Measurements from ENCODE around the gene GNPTG.

GNPTG gene

DNA sequence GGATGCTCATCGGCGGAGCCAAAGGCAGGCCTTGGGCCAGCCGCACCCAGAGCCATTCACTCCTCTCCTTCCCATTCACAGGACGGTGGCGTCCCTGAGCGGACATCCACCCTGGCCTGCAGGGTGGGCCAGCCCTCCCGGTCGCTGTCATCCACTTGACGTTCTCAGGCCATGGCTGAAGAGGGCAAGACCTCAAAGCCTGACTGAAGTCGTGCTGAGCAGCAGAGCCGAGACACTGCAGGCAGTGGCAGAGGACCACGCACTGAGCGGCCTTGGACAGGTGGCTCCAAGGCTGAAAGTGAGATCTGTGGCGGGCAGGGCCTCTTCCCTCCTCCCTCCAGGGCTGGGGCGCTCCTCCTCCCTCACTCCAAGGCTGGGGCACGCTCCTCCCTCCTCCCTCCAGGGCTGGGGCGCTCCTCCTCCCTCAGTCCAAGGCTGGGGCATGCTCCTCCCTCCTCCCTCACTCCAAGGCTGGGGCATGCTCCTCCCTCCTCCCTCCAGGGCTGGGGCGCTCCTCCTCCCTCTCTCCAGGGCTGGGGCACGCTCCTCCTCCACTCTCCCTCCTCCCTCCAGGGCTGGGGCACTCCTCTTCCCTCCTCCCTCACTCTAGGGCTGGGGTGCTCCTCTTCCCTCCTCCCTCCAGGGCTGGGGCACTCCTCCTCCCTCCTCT lies 24.1 kb downstream of the GNPTG start:
- DNase-seq, result no peak

DNA sequence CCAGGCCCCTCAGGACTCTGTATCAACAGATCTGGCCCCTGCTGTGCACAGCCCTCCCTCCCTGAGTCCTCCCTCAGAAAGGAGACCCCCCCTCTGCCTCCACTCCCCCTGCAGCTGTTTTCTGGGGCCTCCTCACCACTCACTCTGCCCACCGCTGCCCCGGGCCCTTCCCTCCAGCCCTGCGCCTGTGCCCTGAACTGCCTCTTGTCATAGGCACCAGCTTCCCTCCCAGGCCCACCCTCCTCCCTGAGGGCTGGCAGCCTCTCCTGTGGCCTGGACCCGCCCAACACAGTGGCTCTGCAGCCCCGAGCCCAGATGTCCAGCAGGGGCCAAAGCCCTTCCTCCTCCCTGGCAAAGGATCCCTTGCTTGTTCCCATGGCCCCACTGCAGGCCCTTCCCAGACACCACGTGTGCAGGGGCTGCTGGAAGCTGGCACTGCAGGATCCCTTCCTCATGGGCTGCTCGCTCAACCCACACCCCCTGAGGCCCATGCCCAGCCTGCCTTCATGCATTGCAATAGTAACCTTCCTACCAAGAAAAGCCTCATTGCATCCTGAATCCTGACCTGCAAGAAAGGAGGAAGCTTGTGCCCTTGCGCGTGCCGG lies 25.8 kb downstream of the GNPTG start:
- DNase-seq, result no peak

DNA sequence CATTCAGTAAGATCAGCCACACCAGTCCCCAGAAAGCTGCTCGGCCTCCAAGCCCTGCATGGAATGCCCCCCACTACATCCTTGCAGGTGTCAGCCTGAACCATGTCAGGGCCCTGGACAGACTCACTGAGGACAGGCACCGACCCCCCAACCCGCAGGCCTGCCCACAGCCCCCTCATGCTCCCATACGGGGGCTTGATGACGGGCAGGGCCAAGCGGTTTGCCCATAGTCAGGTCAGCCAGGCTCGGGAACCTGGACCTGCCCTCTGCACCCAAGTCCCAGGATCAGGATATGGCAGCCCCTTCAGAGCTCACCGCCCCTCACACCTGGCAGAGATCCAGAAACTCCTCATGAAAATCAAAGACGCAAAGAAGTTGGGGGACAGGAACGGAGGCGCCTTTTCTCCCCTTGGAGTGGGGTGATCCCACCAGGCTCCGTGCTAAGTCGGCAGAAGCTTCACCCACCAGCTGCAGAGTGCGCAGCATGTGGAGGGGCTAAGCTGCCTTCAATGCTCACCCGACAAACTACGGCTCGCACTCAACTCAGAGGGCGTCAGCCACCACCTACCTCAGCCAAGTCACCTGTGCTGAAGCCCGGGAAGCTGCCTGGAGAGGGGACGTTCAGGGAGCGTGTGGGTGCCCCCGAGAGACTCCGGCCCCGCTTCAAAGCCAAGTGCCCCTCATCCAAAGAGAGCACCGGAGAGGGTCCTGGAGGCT lies 26.5 kb downstream of the GNPTG start:
- no peak for DNase-seq

DNA sequence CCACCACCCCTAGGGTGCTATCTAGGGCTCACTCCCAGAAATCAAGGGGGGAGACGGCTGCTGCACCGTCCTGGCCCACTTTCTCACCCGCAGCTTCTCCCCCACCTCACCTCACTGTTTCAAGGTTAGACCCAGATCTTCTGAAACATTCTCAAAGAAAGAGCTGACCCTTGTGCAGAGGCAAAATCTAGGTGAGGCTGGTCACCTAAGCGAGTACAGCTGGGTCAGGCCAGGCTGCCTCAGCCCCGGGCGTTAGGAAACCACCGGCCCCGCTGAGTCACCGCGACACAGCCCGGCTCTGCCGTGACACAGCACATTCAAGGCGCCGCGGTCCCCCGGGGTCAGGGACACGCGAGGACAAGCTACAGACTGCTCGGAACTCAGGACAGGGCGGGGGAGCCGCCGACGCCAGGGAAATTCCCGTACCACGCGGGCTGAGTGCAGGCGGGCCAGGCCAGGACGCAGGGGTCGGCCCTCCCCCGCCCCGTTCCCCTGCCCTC lies 27.1 kb downstream of the GNPTG start:
- DNase-seq, result no peak

DNA sequence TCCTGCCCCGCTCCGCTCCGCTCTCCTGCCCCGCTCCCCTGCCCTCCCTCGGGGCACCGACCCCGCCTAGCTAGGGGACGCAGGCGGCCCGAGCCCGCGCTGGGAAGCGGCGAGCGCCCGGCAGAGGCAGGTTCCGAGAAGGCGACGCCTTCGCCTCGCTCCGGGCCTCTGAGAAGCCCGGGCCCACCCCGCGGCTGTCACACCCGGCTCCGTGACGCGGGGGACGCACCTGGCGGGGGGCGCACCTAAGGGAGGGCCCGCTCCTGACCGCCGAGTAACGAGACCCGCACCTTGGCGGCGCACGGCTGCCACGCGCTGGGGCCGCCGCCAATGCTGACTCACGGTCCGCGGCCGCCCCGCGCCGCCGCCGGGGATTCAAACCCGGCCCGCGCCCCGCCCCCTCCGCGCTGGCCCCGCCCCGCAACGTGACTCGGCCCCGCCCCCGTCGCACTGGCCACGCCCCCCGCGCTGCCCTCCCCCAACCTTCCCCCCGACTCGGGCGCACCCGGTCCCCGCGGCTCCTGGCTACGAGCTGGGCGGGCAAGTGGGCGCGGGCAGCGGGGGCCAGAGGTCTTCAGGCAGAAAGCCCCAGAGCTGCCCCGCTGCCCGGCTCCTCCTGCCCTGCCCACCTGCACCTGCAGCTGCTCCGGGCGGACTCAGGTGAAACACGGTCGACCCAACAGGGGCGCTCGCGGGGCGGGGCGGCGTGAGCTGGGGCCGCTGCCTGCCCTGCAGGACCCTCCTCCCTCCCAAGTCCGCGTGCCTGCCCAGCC lies 27.8 kb downstream of the GNPTG start:
- peak; percentile 11 for DNase-seq

DNA sequence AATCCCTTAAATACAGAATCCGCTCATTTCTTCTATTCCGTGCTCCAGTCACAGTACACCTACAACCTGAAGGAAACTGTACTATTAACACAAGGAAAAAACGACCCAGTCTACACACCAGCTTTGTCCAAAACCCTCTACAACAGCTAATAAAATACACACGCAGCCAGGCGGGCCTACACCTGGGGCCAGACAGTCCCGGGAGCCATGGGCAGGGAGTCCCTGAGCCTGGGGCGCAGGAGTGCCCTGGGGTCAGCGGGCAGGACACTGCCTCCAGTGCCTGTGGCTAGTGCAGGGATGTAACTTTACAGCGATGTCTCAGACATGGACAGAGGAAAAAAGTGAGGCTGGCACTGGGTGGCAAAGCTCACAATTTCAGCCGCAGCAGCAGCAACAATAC lies 28.5 kb downstream of the GNPTG start:
- no peak for DNase-seq

DNA sequence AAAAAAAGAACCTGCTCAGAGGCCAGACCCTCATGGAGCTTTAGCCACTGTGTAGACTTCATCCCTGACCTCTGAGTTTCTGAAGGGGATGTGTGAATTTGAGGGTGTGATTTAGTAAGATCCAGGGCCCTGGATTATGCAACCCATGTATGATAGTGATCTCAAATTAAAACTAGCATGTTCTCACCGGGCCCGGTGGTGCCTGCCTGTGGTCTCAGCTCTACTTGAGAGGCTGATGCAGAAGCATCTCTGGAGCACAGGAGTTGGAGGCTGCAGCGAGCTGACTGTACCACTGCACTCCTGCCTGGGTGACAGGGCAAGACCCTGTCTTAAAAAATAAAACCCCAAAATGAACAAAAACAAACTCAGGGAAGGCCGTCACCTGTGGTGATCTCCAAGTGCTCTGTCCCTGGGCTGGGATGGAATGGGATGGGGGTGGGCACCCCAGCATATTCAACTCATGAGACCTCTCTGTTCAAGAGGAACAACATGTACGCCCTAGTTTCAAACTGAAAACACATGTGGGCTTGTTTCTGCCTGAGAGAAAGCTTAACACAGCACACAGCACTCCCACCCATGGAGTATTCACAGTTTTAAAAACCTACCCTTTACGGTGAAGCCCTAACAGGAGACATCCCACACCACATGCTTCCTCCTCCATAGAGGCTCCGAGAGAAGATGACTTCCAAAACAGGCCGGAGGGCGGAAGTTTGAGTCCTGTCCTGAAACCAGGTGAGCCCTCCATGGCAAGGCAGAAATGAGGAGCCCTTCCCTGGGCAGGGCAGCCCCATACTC lies 30.1 kb downstream of the GNPTG start:
- no peak for DNase-seq

DNA sequence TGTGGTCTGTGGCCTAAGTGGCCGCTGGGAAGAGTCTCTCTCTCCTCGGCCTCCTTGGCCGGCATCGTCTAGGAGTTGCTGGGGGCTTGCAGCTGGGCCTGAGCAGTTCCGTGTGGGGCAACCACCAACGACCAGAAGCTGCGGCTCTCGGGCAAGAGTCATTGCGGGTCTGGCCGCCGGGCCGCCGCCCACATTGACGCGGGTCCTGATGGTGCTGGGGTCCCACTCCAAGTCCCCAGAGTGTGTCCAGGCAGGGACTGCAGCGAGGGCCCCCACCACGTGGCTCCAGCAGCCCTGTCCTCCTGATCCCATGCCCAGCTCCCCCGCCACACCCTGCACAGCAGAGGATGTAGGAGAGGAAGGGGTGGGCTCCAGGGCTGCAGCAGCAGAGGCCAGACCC lies 31.8 kb downstream of the GNPTG start:
- DNase-seq, result no peak

DNA sequence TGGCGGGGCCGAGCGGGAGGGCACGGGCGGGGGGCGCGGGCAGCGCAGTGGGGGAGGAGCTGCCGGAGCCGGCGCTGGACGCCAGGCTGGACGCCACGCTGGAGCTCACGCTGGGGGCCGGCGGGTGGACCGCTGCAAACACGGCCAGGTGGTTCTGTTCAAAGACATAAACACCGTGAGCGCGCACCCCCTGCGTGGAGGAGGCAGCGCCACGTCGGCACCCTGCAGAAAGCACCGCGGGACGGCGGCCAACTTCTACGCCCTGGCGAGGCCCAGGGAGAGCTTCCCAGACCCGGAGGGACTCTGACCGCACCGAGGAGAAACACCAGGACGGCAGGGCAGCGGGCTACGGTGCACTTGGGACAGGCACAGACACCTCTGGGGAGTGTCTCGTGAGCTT lies 33.5 kb downstream of the GNPTG start:
- DNase-seq, result no peak

DNA sequence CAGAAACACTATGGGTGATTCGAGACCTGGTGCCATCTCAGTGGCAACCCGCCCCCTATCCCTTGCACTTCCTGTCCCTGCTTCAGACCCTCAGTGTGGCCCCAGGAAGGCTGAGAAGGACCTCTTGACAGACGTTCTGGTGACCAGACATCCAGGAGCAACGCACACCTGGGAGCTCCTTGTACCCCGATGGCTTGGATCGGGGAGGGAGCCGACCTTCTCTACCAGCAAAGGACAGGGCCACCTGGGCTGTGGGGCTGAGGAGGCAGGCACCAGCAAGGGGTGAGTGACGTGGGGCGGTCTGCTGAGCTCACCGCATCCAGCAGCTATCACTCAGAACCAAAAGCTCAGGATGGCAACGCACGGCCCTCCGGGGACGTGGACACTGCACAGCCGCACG lies 35.6 kb downstream of the GNPTG start:
- no peak for DNase-seq

DNA sequence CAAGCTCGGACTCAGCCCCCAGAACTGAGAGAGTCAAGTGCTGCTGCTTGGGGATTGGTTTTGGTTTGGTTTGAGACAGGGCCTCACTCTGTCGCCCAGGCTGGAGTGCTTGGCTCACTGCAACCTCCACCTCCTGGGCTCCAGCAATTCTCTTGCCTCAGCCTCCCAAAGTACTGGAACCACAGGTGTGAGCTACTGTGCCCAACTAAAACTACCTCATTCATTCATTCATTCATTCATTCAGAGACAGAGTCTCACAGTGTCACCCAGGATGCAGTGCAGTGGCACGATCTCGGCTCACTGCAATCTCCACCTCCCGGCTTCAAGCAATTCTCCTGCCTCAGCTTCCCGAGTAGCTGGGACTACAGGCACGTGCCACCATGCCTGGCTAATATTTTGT lies 38.0 kb downstream of the GNPTG start:
- DNase-seq, result no peak

DNA sequence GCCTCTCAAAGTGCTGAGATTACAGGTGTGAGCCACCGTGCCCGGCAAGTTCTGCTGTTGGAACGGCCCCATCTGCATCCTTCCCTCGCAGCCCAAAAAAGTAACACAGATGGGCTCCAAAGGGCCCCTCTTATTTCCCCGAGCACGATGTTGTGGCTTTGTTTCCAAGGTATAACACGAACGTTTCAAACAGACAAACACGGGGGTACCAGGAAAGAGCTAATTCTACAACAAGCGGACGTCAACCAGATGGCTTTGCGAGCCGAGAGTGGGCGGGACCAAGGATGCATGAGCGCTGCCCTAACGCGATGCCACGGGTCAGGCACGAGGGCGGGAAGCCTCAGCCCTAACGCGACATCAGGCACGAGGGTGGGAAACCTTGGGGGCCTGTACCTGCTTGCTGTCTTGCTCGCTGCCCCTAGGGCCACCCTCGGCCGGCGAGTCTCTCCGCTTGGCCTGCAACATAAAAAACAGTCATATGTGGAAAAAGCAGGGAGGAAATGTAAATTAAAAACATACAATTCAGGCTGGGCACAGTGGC lies 38.6 kb downstream of the GNPTG start:
- no peak for DNase-seq

DNA sequence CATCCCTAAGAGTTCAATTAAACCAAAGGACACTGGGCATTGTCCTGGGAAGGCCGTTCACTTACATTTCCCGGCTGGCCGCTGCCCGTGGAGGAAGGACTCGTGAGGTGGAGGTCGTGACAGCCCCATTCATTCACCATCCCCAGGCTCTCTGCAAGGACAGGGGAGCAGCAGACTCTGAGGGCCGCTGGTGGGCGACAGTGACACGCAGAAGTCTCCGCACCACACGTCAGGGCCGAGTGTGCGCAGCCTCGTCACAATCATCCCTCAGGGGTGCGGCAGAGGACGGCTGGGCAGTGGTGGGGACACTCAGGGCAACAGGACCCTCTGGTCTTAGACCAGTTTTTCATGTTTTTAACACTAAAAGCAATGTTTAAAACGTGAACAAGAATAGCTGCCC lies 41.1 kb downstream of the GNPTG start:
- DNase-seq, result no peak

DNA sequence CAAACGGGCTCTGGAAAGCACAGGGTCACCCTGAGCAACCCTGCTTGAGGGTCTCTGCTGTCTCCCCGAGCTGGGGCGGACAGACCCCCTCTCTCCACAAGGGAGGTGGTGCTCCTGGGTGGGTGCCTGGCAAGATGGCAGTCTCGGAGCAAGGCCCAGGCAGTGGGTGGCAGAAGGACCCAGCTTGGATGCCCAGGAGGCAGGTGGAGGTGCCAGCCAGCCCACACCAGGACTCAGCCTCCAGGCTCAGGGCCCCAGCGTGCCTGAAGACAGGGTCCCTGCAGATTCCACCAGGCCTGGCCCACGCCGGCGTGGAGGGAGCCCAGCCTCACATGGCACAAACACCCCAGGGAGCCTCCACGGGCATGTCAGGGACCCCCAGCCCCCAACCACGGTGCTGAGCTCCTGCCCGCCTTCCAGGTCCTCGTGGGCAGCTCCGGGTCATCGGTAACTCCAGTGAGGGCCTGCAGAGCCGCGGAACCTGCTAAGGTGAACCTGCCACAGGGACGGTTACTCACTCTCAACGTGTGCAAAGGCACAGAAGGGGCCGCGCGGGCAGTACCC lies 42.0 kb downstream of the GNPTG start:
- no peak for DNase-seq

DNA sequence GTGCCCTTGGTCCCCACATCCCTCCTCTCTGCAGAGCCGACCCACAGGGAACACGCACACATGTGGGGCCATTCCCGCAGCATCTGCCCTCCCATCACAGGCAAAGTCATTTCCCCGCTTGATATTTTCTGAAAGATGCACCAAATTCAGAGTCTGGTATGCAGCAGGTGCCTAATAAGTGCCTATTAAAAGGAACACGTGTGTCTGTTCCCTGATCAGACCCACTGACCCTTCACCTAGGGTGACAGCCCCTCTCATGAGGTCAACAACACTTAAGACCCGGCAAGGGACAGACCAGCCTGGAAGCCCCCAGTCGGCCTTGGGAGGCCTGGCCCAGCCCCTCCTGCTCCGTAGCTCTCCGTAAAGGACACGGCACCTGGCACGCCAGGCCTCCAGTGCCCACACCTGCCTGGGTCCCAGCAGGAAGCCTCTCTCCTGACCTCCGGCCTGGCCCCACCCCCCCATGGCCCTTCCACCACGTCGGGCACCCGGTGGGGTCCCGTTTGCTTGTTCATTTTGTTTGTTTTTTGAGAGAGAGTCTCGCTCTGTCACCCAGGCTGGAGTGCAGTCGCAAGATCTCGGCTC lies 42.7 kb downstream of the GNPTG start:
- no peak for DNase-seq

DNA sequence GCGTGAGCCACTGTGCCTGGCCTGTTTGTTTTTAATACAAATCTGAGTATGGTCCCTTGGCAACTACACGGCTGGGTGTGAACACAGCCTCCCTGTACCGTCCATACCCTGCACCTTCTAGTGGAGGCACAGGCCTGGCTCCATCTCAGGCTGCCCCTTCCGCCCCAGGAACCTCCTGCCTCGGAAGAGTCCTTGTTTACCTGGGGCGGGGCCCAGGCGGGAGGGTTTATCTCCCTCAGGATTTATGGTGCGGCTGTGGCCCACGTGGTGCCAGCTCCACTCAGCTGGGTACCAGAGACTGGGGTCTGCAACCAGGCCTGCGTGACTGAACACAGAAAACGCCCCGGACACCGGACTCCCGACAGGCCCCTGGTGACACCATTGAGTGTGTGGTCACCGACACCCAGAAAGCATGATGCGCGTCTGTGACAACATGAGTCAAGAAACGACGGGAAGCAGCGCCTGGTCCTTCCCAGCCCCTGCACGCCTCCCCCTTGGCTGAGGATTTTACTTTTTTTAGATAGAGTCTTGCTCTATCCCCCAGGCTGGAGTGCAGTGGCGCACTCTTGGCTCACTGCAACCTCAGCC lies 43.8 kb downstream of the GNPTG start:
- DNase-seq, result no peak

DNA sequence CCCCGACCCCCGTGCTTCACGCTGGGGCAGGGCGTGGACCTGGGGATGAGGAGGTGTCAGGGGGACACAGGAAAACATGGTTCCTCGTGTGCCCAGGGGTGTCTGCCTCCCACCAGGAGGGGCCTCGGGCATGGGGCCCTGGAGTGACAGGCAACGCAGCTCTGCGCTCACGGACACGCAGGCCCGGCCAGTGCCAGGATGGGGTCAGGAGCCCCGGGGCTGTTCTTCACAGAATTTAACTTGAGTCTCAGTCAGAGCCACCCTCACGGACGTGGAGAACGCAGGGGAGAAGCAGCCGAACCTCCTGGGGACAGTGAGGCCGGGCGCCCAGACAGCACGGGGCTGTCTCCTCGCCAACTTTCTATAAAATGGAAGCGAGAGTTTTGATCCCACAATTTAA lies 46.0 kb downstream of the GNPTG start:
- no peak for DNase-seq

DNA sequence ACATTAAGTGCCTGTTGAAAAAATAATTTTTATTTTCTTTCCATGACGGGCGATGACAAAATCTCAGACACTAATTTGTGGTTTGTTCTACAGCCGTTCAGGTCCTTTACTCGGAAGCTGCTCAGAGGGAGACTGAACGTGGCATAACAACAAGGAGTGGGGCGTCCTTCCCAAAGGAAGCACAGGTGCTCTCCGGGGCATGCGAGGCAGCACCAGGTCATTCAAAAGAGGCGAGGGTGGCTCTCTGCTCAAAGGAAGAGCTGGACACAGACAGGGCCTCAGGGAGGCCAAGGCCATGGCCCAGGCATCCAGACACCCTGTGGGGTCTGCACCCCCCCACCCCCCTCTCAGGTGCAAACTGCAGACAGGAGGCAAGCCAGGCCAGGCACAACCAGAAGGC lies 46.6 kb downstream of the GNPTG start:
- DNase-seq, result no peak

DNA sequence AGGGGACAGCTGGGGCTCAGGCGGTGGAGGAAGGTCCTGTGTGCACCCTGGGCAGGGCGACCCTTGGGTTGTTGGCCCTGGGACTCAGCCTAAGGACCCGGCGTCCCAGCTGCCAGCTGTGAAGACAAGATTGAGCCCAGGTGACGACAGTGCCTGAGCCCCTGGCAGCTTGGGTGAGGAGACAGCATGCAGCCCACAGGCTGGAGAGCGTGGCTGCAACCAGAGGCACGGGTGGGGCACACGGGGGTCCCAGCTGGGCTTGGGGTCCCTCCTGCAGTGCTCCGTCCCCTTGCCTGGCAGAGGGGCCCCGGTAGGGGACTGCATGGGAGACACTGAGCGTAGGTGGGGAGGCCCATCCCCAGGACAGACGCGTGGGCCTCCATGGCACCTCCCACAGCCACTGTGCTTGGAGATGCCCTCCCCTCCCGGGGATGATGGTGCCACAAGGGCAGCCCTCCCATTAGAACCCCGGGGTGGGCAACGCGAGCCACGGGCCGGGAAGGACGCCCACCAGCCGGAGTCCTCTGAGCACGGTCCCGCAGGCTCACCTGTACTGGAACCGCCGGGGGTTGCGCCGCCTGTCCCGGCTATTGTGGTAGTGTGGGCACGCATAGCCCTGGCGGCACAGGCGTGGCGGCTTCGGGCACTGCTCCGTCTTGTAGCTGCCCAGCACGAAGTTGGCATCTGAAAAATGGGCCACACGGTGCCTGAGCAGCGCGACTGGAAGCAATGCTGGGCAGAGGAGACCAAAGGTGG lies 47.3 kb downstream of the GNPTG start:
- no peak for DNase-seq

DNA sequence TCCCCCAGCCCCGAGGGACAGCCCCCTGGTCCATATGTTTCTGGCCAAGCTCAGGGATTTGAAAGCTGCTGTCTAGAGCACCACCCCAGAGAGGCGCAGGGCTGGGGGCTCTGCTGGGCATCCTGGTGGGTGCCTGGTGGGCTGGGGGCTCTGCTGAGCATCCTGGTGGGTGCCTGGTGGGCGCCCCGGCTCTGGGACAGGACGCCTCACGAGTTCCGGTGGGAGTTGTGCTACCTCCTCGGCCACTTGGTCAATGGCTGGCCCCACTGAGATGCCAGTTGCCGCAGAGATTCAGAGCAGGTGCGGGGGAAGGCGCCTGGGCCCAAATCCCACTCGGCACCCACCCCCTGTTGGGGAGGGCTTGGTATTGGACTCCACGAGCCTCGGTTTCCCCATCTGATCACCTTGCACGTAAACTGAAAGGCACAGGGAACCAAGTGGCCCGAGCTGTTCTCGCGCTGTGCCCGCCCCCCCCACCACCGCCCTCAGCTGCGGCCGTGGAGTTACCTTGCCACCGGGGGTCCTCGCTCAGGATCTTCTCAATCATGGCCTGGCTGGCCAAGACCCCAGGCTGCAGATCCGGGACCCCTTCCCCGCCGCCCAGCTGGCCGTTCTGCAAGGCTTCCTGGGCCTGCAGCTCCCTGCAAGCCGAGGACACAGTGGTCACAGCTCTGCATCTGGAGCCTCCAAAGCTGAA lies 49.5 kb downstream of the GNPTG start:
- no peak for DNase-seq

Measured in NCI-H526 treated with DMSO at 0.1 percent for 48 hours (cell line).